ENCODE results near the gene ZNF423. TPM values are rescaled to one million over a fixed set of nuclear protein-coding genes. Genes with fewer than 3 reads are reported as not detected.

The ZNF423 gene
- total RNA-seq, 1 donor from 2014 or later = 10.7 TPM

DNA sequence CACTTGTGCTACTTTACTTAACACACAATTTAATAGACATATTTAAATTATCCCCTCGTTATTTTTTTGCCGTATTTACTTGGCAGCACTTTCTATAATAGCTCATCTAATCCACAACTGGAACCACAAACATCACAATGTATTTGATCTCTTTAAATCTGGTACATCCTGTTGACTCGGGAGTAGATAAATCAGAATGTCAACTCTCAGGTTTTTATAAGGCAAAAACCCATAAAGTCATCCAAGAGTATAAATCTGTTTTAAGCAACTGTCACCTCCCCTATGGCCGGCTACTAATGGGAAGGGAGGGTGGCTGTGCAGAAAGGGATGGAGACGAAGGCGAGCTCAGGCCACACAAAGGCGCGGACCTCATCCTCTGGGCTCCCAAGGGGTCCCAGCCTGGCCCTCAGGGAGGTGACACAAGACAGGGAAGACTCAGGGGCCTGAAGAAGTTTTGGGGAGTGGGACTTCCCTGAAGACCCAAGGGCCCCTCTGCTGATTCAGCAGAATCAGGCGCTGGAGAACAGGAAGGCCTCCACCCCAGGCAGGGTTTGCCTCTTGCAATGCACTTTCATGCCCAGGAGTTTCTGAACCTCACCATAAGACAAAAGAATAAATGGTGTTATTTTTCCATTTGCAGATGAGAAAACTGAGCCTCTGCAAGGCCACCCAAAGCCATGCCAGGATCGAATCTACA is 122.5 kb downstream of the ZNF423 start:
- Histone ChIP-seq H3K27me3 (ENCODE audit: low read depth) (no peaks in the 10 kb centered on the region), H3K27ac (no peak overlapping the region), H3K36me3 (no peaks in the 10 kb centered on the region), H3K9me3 (peaks cover 5% of the 10 kb centered on the region), H3K4me3 (no peak overlapping the region), H3K4me1 (no peaks in the 10 kb centered on the region)
- intact Hi-C loops (cut with DNase I) = no loop called here
- TF ChIP-seq, protein P1, sequence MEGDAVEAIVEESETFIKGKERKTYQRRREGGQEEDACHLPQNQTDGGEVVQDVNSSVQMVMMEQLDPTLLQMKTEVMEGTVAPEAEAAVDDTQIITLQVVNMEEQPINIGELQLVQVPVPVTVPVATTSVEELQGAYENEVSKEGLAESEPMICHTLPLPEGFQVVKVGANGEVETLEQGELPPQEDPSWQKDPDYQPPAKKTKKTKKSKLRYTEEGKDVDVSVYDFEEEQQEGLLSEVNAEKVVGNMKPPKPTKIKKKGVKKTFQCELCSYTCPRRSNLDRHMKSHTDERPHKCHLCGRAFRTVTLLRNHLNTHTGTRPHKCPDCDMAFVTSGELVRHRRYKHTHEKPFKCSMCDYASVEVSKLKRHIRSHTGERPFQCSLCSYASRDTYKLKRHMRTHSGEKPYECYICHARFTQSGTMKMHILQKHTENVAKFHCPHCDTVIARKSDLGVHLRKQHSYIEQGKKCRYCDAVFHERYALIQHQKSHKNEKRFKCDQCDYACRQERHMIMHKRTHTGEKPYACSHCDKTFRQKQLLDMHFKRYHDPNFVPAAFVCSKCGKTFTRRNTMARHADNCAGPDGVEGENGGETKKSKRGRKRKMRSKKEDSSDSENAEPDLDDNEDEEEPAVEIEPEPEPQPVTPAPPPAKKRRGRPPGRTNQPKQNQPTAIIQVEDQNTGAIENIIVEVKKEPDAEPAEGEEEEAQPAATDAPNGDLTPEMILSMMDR (IDR thresholded peaks at IDR 0.05) = no peak
- no peak for DNase-seq
- ATAC-seq = no peak

DNA sequence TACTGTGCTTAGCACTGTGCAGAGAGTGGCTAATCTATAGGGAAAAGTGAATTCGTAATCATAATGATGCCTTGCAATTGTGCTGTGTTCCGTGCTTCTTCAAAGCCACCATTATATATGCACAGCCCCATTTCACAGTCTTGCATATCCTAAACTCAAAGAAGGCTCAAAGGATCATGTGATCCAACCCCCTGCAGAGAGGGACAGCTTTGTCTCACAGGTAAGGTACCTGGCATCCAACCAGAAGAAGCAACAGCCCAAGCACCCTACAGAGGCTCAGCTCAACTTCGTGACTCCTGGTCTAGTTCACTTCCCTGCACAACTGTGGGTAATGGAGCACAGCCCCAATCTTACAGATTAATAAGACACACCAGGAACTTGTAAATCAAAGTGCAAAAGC is 124.0 kb downstream of the ZNF423 start:
- Histone ChIP-seq H3K27ac (no peak overlapping the region), H3K27me3 (ENCODE audit: low read depth) (no peaks in the 10 kb centered on the region), H3K9me3 (peaks cover 5% of the 10 kb centered on the region), H3K4me3 (no peak overlapping the region), H3K4me1 (no peaks in the 10 kb centered on the region), H3K36me3 (no peaks in the 10 kb centered on the region)
- DNase-seq = no peak
- ATAC-seq = no peak
- intact Hi-C loops (cut with DNase I) = no loop called here
- TF ChIP-seq, protein P1 (IDR thresholded peaks at IDR 0.05) = no peak

DNA sequence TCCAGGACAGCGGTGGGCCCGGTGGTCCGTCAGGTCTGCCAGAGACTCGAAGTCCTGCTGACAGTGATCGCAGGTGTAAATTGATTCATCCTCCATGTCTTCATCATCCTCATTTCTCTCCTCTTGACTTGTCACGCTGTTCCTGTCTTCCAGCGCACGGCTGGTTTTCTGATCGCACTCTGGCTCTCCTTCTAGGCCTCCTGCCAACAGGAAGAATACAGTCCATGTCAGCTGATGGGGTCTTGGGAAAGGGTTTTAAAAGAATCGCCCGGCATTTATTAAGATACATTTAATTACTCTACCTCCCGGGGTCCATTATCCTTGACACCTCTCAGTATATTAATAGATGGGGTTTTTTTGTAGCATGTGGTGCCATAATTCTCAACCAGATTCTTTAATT is 125.1 kb downstream of the ZNF423 start:
- no peaks in the 10 kb centered on the region for H3K36me3 ChIP-seq
- H3K4me3 ChIP-seq = no peak overlapping the region
- ATAC-seq = no peak
- peaks cover 5% of the 10 kb centered on the region for H3K9me3 ChIP-seq
- TF ChIP-seq, protein P1 (IDR thresholded peaks at IDR 0.05) = no peak
- no peaks in the 10 kb centered on the region for H3K27me3 ChIP-seq (ENCODE audit: low read depth)
- H3K27ac ChIP-seq = no peak overlapping the region
- intact Hi-C loops (cut with DNase I) = no loop called here
- no peaks in the 10 kb centered on the region for H3K4me1 ChIP-seq
- no peak for DNase-seq

DNA sequence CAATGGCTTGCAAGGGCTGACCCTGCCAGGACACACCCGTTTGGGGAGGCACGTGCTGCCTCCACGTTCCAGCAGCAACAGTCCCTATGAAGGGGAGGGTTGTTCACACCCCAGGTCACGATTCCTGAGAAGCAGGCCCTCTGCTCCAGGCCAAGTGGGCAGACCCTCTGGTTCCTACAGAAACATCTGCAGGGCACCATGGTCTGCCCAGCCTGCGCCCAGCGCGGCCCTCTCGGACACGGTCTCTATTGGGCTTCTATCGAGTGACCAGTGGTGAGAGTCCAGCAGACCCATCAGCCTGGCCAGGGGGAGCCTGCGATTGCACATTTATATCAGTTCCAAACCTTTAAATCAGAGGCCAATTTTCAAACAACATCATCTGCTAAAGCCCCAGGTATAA is 128.3 kb downstream of the ZNF423 start:
- H3K36me3 ChIP-seq = no peaks in the 10 kb centered on the region
- H3K9me3 ChIP-seq = peaks cover 5% of the 10 kb centered on the region
- H3K27ac ChIP-seq = no peak overlapping the region
- H3K27me3 ChIP-seq (ENCODE audit: low read depth) = no peaks in the 10 kb centered on the region
- DNase-seq (no peak), ATAC-seq (peak in 1 of 2 donors; percentile 13)
- intact Hi-C loops (cut with DNase I) = no loop called here
- no peak overlapping the region for H3K4me3 ChIP-seq
- TF ChIP-seq, protein P1 (IDR thresholded peaks at IDR 0.05) = no peak
- H3K4me1 ChIP-seq = no peaks in the 10 kb centered on the region

DNA sequence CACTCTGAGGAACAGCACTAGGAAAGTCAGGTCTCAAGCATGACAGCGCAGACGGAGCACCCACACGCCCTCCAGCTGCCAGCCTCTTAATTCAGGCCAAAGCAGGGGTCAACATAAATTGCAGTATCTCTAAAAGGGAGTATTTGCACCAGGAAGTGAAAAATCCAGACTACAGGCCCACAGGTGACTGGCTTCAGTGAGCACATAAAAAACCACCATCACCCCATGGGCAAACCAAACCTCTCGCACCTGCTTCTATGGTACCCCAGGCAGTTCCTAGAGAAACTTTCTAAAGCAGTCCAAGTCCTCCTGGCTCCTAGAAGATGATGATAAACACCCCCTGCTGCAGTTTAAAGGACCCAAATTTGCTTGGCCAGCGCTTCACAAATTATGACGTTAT is 129.8 kb downstream of the ZNF423 start:
- H3K4me1 ChIP-seq = no peaks in the 10 kb centered on the region
- ATAC-seq = no peak
- intact Hi-C loops (cut with DNase I) = no loop called here

More for the DNA sequence above, 129.8 kb downstream of the ZNF423 start:
- TF ChIP-seq, protein P1 (IDR thresholded peaks at IDR 0.05) = no peak
- DNase-seq = no peak
- H3K4me3 ChIP-seq = no peak overlapping the region
- H3K27me3 ChIP-seq (ENCODE audit: low read depth) = no peaks in the 10 kb centered on the region
- no peak overlapping the region for H3K27ac ChIP-seq
- H3K9me3 ChIP-seq = peaks cover 5% of the 10 kb centered on the region
- no peaks in the 10 kb centered on the region for H3K36me3 ChIP-seq
